Measurements from ENCODE around the gene HEATR5B.
A peak's percentile ranks its signal among the peaks of the same experiment; 100 is the strongest.
"Not testable (repeated sequence)": the region's sequence is repeated elsewhere in the genome, so short reads cannot be mapped to it uniquely, and the experiment has no call there.

The HEATR5B gene

DNA sequence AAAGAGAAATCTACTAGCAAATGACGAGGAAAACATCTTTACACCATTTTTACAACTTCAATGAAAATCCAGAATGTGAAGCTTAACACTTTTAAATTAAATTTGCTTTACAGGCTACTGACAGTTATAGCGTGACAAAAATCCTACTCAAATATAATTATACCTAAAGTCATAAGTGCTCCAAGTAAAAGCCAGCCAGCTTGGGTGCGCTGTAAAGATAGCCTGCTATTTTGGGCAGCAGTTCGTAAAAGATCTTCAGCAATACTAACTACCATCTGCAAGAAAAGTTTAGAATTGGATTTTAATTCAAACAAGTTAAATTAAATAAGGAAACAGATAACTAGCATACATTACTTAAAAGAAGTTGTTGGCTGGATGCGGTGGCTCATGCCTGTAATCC lies 22.4 kb downstream of the HEATR5B start:
- no peak for DNase-seq (ENCODE audit: low spot score)

DNA sequence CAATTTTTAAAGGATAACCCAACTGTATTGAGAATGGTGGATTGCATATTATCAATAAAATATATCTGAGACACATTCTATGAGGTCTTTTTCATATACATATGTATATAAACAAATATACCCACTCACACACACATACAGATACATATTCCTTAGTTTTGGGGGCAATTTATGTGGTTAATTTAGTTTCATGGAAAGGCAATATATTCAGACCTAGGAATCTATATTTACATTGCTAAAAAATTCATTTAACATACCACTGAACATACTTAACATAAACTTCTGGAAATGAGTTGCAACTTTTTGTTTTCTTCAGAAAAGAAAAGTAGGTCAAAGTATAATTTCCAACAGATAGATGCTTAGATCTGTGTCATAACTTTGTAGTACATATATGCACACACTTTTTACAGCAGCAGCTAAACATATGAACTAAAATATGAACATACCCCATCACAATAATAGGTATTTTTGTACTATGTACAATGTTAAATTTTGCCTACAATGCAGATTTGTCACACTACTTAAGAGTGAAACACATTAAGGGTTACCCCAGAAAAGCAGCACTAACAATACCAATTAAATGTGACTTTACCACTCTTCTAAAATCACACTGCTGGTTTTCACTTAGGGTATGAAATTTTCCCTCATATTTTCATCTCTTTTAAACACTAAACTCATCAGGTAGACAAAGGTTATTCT lies 23.0 kb downstream of the HEATR5B start:
- DNase-seq (ENCODE audit: low spot score) = no peak

DNA sequence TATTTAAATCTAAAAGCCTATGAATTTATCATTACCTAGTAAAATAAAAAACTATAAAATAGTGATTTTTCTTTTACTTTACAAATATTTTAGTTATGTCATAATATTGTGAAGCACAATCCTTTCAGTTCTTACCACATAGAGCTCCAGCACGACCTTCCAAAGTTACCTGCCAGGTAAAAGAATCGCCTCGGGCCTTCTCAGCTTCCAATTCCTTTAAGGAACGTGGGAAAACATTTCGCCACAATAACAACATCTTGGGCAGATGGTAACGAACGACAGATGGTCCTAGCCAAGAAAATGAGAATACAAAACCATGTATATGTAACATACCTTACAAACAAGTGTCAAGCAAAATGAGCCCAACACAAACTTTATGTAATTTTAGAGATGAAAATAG lies 23.7 kb downstream of the HEATR5B start:
- no peak for DNase-seq (ENCODE audit: low spot score)

GRCh38 chr2:37059841-37060240 lies 24.3 kb downstream of the HEATR5B start:
- DNase-seq (ENCODE audit: low spot score) = no peak

DNA sequence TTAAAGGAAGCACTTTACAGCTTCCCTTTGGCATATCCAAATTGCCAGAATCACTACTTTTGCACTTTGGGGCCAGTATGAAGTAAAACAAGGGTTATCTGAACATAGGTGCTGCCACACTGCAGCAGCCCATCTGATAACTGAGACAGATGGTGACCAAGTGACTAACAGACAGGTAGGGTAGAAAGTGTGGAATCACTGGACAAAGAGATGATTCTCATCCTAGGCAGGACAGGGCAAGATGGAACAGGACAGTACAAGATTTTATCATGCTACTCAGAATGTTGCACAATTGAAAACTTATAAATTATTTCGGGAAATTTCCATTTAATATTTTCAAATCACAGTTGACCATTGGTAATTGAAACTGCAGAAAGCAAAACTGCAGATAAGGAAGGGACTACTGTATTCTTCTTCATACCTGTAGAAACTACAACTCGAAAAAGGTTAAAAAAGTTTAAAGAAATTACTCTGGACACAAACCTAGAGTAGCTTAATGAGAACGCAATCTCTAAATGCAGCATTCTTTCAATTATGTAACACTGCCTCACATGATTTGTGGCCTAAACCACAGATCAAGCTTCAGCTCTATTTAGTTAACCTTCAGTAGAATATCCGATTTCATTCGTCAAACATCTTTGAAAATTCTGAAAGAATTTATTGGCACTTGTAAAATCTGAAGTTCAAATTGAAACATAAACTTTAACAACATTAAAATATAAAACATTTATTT lies 31.4 kb downstream of the HEATR5B start:
- DNase-seq (ENCODE audit: low spot score) = no peak

- DNase-seq (ENCODE audit: low spot score) = no peak
Measured at GRCh38 chr2:37039580-37039979, 44.6 kb downstream of the HEATR5B start.

- DNase-seq (ENCODE audit: low spot score) = no peak
Measured at GRCh38 chr2:37037771-37038170, 46.4 kb downstream of the HEATR5B start.

- no peak for DNase-seq (ENCODE audit: low spot score)
Measured at GRCh38 chr2:37029758-37030157, 54.4 kb downstream of the HEATR5B start.

GRCh38 chr2:37026050-37026449 lies 58.1 kb downstream of the HEATR5B start:
- DNase-seq (ENCODE audit: low spot score) = no peak

DNA sequence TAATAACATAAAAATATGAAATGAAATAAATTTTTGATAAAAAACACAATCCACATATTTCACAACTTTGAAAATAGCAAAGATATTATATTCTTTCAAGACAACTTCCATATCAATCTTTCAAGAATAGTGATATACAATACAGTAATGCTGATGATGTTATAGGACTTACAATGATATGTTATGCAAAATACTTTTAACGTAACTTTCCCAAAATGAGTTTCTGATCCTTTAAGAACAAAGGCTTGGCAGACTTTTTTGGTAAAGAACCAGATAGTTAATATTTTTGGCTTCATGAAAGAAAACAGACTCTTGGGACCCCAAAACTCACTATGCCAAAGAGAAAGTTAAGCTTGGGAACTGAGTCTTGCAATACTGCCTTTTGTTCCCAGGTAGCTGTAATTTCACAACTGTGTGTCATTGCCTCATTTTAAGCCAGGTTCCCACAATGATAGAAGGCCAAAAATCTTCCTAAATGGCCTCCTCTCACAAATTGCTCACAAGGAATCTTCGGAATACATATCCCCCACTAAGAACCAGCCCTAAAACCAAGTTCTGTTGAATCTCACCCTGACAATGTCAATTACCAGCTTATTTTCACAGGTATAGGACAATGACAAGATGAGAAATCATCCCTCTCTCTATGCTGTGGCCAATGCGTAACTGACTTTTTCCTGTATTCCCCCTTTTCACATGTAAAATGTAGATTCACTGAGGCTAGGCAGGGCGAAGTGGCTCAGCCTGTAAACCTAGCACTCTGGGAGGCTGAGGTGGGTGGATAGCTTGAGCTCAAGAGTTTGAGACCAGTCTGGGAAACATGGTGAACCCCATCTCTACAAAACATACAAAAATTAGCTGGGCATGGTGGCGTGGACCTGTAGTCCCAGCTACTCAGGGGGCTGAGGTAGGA lies 63.0 kb downstream of the HEATR5B start:
- DNase-seq (ENCODE audit: low spot score) = no peak

DNA sequence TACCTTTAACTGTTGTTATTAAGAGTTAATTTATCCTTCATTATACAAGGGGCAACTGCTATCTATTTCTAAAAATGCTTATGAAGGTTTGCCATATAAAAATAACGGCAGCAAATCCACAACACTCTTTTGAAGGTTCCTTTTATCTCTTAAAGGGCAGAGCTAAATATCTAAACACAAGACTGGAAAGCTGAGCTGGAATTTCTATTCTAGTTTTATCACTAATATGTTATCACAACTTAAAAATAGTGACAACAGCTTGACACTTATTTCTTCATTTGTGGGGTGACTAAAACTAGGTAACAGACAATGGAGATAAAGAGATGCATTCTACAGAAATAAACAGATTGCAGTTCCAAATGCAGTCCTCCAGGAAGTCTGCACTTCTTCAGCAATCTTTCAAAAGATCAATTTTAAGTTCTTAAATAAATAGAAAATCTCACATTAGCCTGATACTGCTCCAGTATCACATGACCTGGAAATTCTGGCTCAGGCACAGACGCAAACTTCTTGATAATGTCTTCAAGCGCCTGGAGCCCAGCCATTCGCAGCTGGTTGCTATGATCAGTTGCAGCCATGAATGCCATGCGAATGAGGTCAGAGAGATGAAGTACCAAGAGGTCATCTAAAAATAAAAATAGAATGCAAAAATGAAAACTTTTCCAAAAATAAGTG lies 63.8 kb downstream of the HEATR5B start:
- DNase-seq (ENCODE audit: low spot score) = peak; percentile 79

DNA sequence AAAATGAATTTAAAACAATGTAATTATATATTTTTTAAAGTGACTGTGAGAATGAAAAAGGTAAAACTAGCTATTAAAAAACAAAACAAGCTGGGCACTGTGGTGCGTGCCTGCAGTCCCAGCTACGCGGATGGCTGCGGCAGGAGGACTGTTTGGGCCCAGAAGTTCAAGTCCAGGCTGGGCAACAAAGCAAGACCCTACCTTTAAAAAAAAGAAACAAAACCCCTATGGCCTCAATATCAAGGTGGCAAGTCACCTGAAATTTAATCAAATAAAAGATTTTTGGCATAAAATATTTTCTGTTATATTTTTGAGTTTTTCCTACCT lies 70.9 kb downstream of the HEATR5B start:
- no peak for DNase-seq (ENCODE audit: low spot score)

- DNase-seq (ENCODE audit: low spot score) = no peak
Measured at GRCh38 chr2:37011130-37011529, 73.0 kb downstream of the HEATR5B start.

DNA sequence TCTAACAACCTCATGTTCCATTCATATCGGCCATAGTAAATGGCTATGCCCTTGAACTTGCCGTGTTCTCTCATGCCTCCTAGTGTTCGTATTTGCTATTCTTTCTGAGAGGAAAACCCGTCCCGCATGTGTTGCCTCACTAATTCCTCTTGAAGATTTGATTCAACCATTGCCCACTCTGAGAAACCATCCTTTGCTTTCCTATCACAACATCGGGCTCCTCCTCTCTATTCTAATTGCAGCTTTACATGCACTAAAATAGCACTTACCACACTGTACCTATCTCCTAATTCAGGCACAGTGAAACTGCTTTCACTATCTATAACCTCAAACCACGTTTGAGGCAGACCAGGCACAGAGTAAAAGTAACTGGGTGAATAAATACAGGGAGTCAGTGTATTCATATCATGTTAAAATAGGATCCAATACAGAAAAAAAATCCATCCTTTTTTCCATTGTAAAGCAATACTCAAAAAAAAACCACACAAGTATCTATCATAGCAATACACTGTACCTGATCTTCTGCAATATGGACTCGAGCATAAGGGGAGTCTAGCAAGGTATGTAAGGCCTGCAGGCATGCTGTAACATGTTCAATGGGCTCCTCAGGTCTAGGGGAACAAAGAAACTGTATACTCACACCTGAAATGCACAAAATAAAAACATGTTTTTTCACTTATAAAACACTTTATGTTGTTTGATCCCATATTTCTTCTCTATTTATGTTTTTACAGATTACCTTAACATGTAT lies 78.9 kb downstream of the HEATR5B start:
- no peak for DNase-seq (ENCODE audit: low spot score)

- DNase-seq (ENCODE audit: low spot score) = no peak
Measured at GRCh38 chr2:37000988-37001556, 83.1 kb downstream of the HEATR5B start.

DNA sequence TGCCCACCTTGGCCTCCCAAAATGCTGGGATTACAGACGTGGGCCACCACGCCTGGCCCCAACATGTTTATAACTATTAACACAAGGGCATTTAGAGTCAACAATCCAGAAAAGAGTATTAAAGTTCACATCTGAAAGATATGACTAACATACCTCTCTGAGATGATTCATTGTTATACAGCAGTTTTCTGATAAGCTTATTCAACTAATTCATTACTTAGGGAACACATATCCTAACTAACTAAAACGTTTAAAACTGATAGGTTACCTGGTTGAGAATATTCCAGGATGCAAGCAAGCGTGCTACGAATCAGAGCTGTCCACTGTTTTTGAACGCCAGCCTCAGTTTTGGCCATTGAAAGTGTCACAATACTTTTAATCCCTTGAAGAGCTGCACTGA lies 83.9 kb downstream of the HEATR5B start:
- peak; percentile 4 for DNase-seq (ENCODE audit: low spot score)

DNA sequence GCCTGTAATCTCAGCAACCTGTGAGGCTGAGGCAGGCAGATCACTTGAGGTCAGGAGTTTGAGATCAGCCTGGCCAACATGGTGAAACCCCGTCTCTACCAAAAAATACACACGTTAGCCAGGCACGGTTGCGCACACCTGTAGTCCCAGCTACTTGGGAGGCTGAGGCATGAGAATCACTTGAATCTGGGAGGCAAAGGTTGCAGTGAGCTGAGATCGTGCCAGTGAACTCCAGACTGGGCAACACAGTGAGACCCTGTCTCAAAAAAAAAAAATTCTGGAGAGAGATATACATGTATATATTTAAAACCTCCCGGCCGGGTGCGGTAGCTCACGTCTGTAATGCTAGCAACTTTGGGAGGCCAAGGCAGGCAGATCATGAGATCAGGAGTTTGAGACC lies 84.8 kb downstream of the HEATR5B start:
- DNase-seq (ENCODE audit: low spot score) = not testable (repeated sequence)

GRCh38 chr2:36993841-36994620 lies 90.1 kb downstream of the HEATR5B start:
- DNase-seq (ENCODE audit: low spot score) = no peak

GRCh38 chr2:36988008-36988407 lies 96.2 kb downstream of the HEATR5B start:
- no peak for DNase-seq (ENCODE audit: low spot score)

- DNase-seq (ENCODE audit: low spot score) = no peak
Measured at GRCh38 chr2:36982467-36982866, 101.7 kb downstream of the HEATR5B start.
